GM19193 (cell line): Measurements from ENCODE around the gene NCKAP5L.

Experiments used
- POLR2A ChIP-seq: IDR thresholded peaks from 4 replicates; pipeline ENCODE4 v1.6.1; 2011; ENCODE audit not compliant: insufficient read depth, insufficient read length; ENCODE audit errors: extremely low read depth

Gene NCKAP5L

DNA sequence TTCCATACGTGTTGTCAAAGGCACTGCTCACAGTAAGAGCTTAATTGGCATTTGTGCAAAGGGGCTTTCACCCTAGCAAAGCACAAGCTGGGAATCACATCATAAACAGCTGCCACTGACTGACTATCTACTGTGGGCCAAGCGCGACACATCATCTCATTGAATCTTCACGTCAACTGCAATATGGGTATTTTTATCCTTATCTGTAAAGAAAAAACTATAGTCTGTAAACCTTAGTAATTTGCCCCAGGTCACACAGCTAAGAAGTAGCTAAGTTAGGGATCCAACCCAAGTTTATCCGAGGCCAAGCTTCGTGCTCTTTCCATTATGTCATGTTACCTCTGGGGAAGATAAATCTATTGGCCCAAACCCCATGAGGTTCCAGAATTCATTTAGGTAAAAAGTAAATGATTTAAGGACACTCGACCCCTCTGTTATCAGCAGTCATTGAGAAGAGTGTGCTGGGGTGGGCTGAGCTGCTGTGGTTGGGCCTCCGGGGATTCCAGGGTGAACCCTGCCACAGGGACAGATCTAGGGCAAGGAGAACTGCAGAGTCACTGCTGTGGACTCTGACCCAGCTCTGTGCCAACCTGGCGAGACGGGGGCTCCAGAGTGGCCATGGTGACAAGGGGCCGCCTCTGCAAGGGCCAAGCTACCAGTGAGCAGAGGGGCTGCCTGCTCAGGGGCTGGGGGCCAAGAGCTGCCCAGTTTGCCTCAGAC lies 27.6 kb downstream of the NCKAP5L start:
- TF ChIP-seq POLR2A: no peak

DNA sequence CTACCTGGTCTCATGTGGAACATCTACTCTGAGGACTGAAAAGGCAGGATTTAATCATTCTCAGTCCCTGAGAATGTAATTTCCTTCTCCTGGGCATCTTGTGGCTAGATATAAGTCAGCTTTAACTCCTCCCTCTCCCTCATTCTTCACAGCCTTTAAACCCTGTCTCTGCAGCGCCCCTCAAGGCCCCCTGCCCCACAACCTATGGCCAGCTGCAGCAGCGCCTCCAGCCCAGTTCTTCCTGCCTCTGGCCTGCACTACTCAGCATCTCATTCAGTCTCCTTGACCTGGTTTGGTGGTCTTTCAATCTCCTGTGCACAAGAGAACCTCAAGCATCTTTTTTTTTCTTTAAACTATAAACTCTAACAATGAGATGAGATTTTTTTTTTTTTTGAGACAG lies 29.3 kb downstream of the NCKAP5L start:
- no peak for TF ChIP-seq POLR2A

- TF ChIP-seq POLR2A: no peak
Observed at GRCh38 chr12:49798248-49798647, 30.0 kb downstream of the NCKAP5L start.

DNA sequence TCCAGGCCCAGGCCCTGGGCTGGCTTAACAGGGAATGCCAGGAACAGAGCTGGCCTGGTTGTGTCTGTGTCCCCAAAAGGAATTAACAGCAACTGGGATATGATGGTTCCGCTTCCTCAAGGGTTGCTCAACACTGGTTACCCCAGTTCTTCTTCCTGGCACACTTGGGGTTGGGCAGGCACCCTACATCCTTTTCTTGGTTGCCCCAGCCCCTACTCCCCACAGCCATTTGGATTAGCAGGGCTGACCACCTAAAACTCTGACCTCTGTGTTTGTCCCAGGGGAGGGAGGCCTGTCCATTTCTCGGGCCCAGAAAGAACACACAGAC lies 30.8 kb downstream of the NCKAP5L start:
- no peak for TF ChIP-seq POLR2A

GRCh38 chr12:49796606-49797448 lies 31.4 kb downstream of the NCKAP5L start:
- no peak for TF ChIP-seq POLR2A

DNA sequence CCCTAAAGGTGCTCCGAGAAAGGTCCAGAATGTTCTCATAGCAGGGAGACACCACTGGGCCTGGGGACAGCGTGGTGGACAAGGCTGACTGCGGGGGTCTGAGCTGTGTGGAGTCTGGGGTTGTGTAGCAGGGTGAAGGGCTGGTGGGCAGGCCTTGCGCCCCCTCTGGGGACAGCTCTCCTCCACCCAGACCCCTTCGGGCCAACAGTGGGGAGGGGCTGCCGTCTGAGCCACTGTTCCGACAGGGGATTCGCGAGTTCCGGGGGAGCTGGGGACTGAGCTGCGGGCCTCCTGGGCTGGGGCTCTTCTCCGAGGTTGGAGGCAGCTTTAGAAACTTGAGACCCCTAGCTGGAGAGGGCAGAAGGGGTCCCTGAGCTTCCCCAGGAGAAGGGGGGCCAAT lies 32.1 kb downstream of the NCKAP5L start:
- TF ChIP-seq POLR2A: no peak

DNA sequence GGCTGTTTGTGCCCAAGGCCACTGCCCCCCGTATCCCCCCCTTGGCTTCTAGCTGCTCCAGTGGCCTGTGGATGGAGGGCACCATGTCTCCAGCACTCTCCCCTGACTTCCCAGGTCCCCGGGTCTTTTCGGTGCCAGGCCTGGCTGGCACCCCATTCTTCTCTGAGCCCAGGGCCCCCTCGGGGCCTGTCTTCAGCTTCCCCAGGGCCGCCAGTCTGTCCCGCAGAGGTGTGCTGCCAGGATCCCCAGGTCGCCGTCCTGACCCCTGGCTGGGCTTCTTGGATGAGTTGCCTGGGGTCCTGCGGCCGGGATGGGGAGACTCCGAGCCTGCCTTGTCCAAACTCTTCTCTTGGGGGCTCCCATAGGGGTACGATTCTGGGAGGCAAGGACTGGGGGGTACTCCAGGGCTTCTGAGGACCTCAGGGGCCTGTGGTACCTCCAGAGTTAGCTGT lies 32.5 kb downstream of the NCKAP5L start:
- no peak for TF ChIP-seq POLR2A

- TF ChIP-seq POLR2A: no peak
Observed at GRCh38 chr12:49794811-49795653, 33.2 kb downstream of the NCKAP5L start.

GRCh38 chr12:49794021-49794420 lies 34.2 kb downstream of the NCKAP5L start:
- no peak for TF ChIP-seq POLR2A

DNA sequence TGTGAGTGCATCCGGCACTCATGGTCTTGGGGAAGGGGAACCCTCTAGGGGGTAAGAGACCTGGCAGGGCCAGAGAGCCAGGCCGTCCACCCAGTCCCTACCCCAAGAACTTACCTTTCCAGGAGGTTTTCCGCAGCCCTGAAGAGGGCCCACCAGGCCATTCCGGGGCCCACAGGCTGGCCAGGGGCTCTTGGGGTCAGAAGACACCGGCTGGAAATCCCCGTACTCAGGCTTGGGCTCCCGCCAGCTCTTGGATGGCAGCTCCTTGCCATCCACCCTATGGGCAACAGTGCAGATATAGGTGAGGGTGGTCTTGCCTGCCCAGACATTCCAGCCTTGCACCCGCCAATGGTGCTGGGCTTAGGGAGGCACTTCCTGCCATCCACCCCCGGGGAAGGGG lies 34.6 kb downstream of the NCKAP5L start:
- no peak for TF ChIP-seq POLR2A

- no peak for TF ChIP-seq POLR2A
Observed at GRCh38 chr12:49792976-49793580, 35.1 kb downstream of the NCKAP5L start.

DNA sequence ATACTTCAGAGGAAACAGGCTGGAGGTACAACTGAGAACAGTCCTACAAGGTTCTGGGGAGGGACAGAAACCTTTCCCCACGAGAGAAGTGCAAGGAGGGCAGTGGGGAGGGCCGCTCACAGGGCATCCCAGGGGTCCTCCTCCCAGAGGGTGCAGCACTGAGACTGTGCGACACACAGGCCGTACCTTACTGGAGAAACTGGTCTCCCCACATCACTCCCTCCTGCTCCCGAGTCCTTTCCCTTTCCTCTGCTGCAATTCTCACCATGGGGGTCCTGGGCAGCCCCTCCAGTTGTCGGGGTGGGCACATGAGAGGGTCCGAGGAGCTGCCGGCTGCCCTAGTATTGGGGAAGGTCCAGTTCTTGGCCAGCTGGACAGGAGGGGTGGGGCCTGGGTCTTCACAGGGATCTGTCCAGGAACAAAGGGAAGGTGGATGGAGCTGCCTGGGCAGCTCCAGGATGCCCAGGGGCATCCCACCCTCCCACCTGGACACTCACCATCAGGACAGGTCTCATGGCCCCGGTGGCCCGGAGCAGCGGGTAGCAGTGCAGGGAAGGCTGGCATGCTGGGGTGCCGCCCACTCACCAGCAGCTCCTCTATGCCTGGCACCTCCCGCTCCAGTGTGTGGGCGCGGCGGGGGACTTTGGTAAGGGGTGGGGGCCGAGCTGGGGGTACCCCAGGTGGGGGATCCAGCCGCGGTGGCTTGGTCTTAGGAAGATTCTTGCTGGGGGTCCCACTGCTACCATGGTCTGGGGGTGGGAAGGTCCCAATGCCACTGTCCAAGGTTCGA lies 35.8 kb downstream of the NCKAP5L start:
- TF ChIP-seq POLR2A: no peak

DNA sequence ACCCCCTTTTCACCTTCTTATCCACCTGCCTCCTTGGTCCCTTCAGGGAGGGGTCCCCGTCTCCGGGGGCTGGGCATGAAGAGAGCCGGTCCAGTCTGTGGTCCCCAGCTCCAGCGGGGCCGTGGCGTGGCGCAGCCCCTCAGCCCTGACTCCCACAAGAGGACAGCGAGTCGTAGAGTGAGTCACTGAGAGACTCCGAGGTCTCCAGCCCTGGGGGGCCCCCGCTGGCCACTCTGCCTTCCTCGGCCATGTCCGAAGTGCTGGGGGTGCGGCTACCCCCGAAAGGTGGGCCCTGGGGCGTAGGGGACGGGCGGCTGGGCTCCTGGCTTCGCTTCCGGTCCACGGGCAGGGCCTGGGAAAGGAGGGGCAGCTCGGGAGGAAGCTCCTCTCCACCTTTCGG lies 36.5 kb downstream of the NCKAP5L start:
- TF ChIP-seq POLR2A: no peak
